ENCODE results near the gene MYH4.

The MYH4 gene

GRCh38 chr17:10469459-10469858 lies at the start of gene MYH4:
MYH4 (minus strand) TSS chr17:10469559; CDS start chr17:10466745, 2,814 bp downstream.
- no peak for DNase-seq

- no peak for DNase-seq
These were observed 49.1 kb upstream of the MYH4 start, which contains the start of gene MYH1 for GRCh38 chr17:10518271-10519037. MYH1 (minus strand) TSS chr17:10518542; CDS start chr17:10516642, 1,900 bp downstream.

GRCh38 chr17:10516638-10517037 lies 47.3 kb upstream of the MYH4 start:
- DNase-seq: no peak

- DNase-seq: no peak
These were observed 46.7 kb upstream of the MYH4 start for GRCh38 chr17:10516065-10516464.

GRCh38 chr17:10513299-10514067 lies 44.1 kb upstream of the MYH4 start:
- DNase-seq: no peak

GRCh38 chr17:10512856-10513255 lies 43.5 kb upstream of the MYH4 start:
- DNase-seq: no peak

- no peak for DNase-seq
These were observed 30.6 kb upstream of the MYH4 start for GRCh38 chr17:10499950-10500349.

- DNase-seq: no peak
These were observed 22.6 kb upstream of the MYH4 start for GRCh38 chr17:10492004-10492403.

GRCh38 chr17:10482252-10482651 lies 12.9 kb upstream of the MYH4 start:
- DNase-seq: no peak

- DNase-seq: no peak
These were observed 8.3 kb upstream of the MYH4 start for GRCh38 chr17:10477701-10478100.

- DNase-seq: no peak
These were observed 5.2 kb upstream of the MYH4 start for GRCh38 chr17:10474536-10474935.

- no peak for DNase-seq
These were observed 2.5 kb upstream of the MYH4 start for GRCh38 chr17:10471858-10472257.

- no peak for DNase-seq
These were observed 6.0 kb downstream of the MYH4 start for GRCh38 chr17:10463402-10463801.

- no peak for DNase-seq
These were observed 9.3 kb downstream of the MYH4 start for GRCh38 chr17:10460062-10460461.

- DNase-seq: no peak
These were observed 10.7 kb downstream of the MYH4 start for GRCh38 chr17:10458701-10459100.

GRCh38 chr17:10457952-10458351 lies 11.4 kb downstream of the MYH4 start:
- DNase-seq: no peak

- no peak for DNase-seq
These were observed 22.1 kb downstream of the MYH4 start for GRCh38 chr17:10447026-10447931.

- DNase-seq: no peak
These were observed 29.5 kb downstream of the MYH4 start for GRCh38 chr17:10439816-10440215.

GRCh38 chr17:10435096-10435495 lies 34.3 kb downstream of the MYH4 start:
- no peak for DNase-seq

- no peak for DNase-seq
These were observed 39.8 kb downstream of the MYH4 start for GRCh38 chr17:10429421-10430045.

- DNase-seq: no peak
These were observed 40.6 kb downstream of the MYH4 start for GRCh38 chr17:10428781-10429180.

GRCh38 chr17:10421900-10422542 lies 47.3 kb downstream of the MYH4 start, which contains the start of gene MYH8:
MYH8 (minus strand) TSS chr17:10421950; CDS start chr17:10420227, 1,723 bp downstream.
- no peak for DNase-seq
